Breast epithelium (tissue), 4 donors: Measurements from ENCODE around the gene SVEP1. TPM values are rescaled to one million over a fixed set of nuclear protein-coding genes. Genes with fewer than 3 reads are reported as not detected.

Experiments used
- DNase-seq, 2 donors: peaks; one replicate each; pipeline ENCODE4 v3.0.0-alpha.2; 2019; ENCODE audit warnings: low spot score in 2 of 2
- H3K27ac ChIP-seq, 2 donors: fragments of 200-600 bp; sonication (generic) in 1 of 2; one replicate each; pipeline ENCODE4 v1.5.1; 2016 to 2019; ENCODE audit warnings: mild to moderate bottlenecking in 1 of 2
- H3K27me3 ChIP-seq, 2 donors: fragments of 200-600 bp; sonication (generic) in 1 of 2; one replicate each; pipeline versions ENCODE4 v1.5.1 to v1.6.0; 2017 to 2019; ENCODE audit warnings: control low read depth in 1 of 2, mild to moderate bottlenecking in 1 of 2
- H3K36me3 ChIP-seq: fragments of 200-600 bp; one replicate; pipeline ENCODE4 v1.5.1; 2019
- H3K4me1 ChIP-seq, 2 donors: fragments of 200-600 bp; sonication (generic); one replicate each; pipeline ENCODE4 v1.5.1; 2016 to 2019; ENCODE audit warnings: control low read depth in 1 of 2
- H3K4me3 ChIP-seq, 3 donors: fragments of 200-600 bp; sonication (generic); 1 replicate in 2 of 3; 2 replicates in 1 of 3; pipeline ENCODE4 v1.5.1; 2016 to 2019; ENCODE audit warnings: mild to moderate bottlenecking in 3 of 3, moderate library complexity in 2 of 3
- H3K9me3 ChIP-seq, 2 donors: fragments of 200-600 bp; sonication (generic) in 1 of 2; one replicate each; pipeline ENCODE4 v1.5.1; 2016 to 2019; ENCODE audit warnings: control low read depth in 1 of 2
- CTCF ChIP-seq, 3 donors: fragments of 450-650 bp; IDR thresholded peaks; one replicate each; pipeline ENCODE4 v1.5.1; 2016 to 2017; ENCODE audit warnings: antibody characterized with exemption in 3 of 3, mild to moderate bottlenecking in 3 of 3, moderate library complexity in 3 of 3
- POLR2A ChIP-seq: fragments of 450-650 bp; IDR thresholded peaks from one replicate; pipeline ENCODE4 v1.6.1; 2016; ENCODE audit warnings: antibody characterized with exemption, mild to moderate bottlenecking, moderate library complexity
- POLR2AphosphoS5 ChIP-seq, 3 donors: sonication (generic); formaldehyde crosslinking; IDR thresholded peaks; one replicate each; pipeline ENCODE4 v1.6.1; 2017; ENCODE audit warnings: antibody characterized with exemption in 3 of 3
- intact Hi-C: fragments of 100-400 bp; cut with DNase I; formaldehyde crosslinking; loops from one replicate; pipeline ENCODE4 v1.15.1; 2023; ENCODE audit warnings: low total_unique reads
- total RNA-seq, 3 donors: library from RNA; depleted of rRNA; stranded (reverse); fragments of >200 nt; gene quantifications; one replicate each; pipeline ENCODE4 v1.1.0, GENCODE V29; 2016

SVEP1 gene
- total RNA-seq, 3 donors from 2014 or later: 54.6 to 158 (median 99.0) TPM

GRCh38 chr9:110444911-110445310, 134.6 kb downstream of the SVEP1 start:
- TF ChIP-seq POLR2A (no peak), CTCF (IDR thresholded peaks at IDR 0.05) (no peak), POLR2AphosphoS5 (IDR thresholded peaks at IDR 0.05) (no peak)
- no peaks in the 10 kb centered on the region for H3K9me3 ChIP-seq
- no peaks in the 10 kb centered on the region for H3K36me3 ChIP-seq
- no peaks in the 10 kb centered on the region for H3K4me1 ChIP-seq
- H3K27me3 ChIP-seq: no peaks in the 10 kb centered on the region
- H3K27ac ChIP-seq: no peak overlapping the region
- no peak overlapping the region for H3K4me3 ChIP-seq
- no peak for DNase-seq
- intact Hi-C loops: loop anchor here (5.0 kb wide), 1 partner anchor 57 kb away; no protein-coding TSS in a partner anchor

GRCh38 chr9:110443866-110444220, 135.7 kb downstream of the SVEP1 start:
- no peak for DNase-seq
- Histone ChIP-seq H3K4me3 (no peak overlapping the region), H3K9me3 (no peaks in the 10 kb centered on the region), H3K27ac (no peak overlapping the region), H3K36me3 (no peaks in the 10 kb centered on the region), H3K4me1 (no peaks in the 10 kb centered on the region), H3K27me3 (no peaks in the 10 kb centered on the region)
- intact Hi-C loops: no loop called here
- TF ChIP-seq POLR2A (no peak), POLR2AphosphoS5 (IDR thresholded peaks at IDR 0.05) (no peak), CTCF (IDR thresholded peaks at IDR 0.05) (no peak)

GRCh38 chr9:110443146-110443865, 136.2 kb downstream of the SVEP1 start:
- Histone ChIP-seq H3K9me3 (no peaks in the 10 kb centered on the region), H3K4me1 (no peaks in the 10 kb centered on the region), H3K4me3 (no peak overlapping the region), H3K36me3 (no peaks in the 10 kb centered on the region), H3K27me3 (no peaks in the 10 kb centered on the region), H3K27ac (no peak overlapping the region)
- intact Hi-C loops: no loop called here
- no peak for DNase-seq
- TF ChIP-seq POLR2AphosphoS5 (IDR thresholded peaks at IDR 0.05) (no peak), POLR2A (no peak), CTCF (IDR thresholded peaks at IDR 0.05) (no peak)

- H3K27me3 ChIP-seq: no peaks in the 10 kb centered on the region
- H3K4me3 ChIP-seq: no peak overlapping the region
- H3K36me3 ChIP-seq: no peaks in the 10 kb centered on the region
- no peaks in the 10 kb centered on the region for H3K4me1 ChIP-seq
- no peak overlapping the region for H3K27ac ChIP-seq
- TF ChIP-seq POLR2AphosphoS5 (IDR thresholded peaks at IDR 0.05) (no peak), CTCF (IDR thresholded peaks at IDR 0.05) (no peak), POLR2A (no peak)
- intact Hi-C loops: no loop called here
- DNase-seq: no peak
- no peaks in the 10 kb centered on the region for H3K9me3 ChIP-seq
Measured at GRCh38 chr9:110440796-110441195, 138.7 kb downstream of the SVEP1 start.

GRCh38 chr9:110440172-110440571, 139.4 kb downstream of the SVEP1 start:
- H3K27me3 ChIP-seq: no peaks in the 10 kb centered on the region
- H3K9me3 ChIP-seq: no peaks in the 10 kb centered on the region
- no peak for TF ChIP-seq POLR2A
- no peak for TF ChIP-seq POLR2AphosphoS5 (IDR thresholded peaks at IDR 0.05)
- TF ChIP-seq CTCF (IDR thresholded peaks at IDR 0.05): no peak
- no peak overlapping the region for H3K4me3 ChIP-seq
- no peaks in the 10 kb centered on the region for H3K4me1 ChIP-seq
- intact Hi-C loops: no loop called here
- H3K36me3 ChIP-seq: no peaks in the 10 kb centered on the region
- no peak overlapping the region for H3K27ac ChIP-seq
- DNase-seq: no peak
